ENCODE data around the gene BCL7A. TPM values are rescaled to one million over a fixed set of nuclear protein-coding genes. Genes with fewer than 3 reads are reported as not detected.

The BCL7A gene
- total and polyA plus RNA-seq, 2 donors (not counting 1 experiment from before 2014, with no cell fraction given): 71.0 to 75.9 TPM

- ATAC-seq (ENCODE audit: low read depth) (peak; percentile 39), DNase-seq (peak; percentile 70)
- Histone ChIP-seq H3K36me3 (replicated peaks in 1 of 2; ENCODE audit: control extremely low read depth in 1 of 2, control insufficient read depth in 1 of 2, extremely low read depth in 1 of 2, insufficient read depth in 2 of 2, low read length in 1 of 2) (peaks cover 1 to 31% of the 10 kb centered on the region in 2 experiments), H3K9me3 (ENCODE audit: control extremely low read depth in 1 of 3, control insufficient read depth in 2 of 3, insufficient read depth in 1 of 3, low read length in 2 of 3) (peaks cover 0 to 5% (median 0%) of the 10 kb centered on the region in 3 donors), H3K4me2 (replicated peaks; ENCODE audit: low read depth, low read length, poor library complexity, severe bottlenecking) (peak overlapping the region; percentile 36), H3K27me3 (replicated peaks in 1 of 4; ENCODE audit: control extremely low read depth in 1 of 4, control insufficient read depth in 3 of 4, insufficient read depth in 4 of 4, low read length in 3 of 4) (no peaks in the 10 kb centered on the region), H3K27ac (ENCODE audit: low read length in 2 of 2) (peak overlapping the region; percentile 18 to 70), H2AFZ (ENCODE audit: insufficient read depth, low read depth, low read length, poor library complexity, severe bottlenecking) (no peak overlapping the region), H3K4me3 (ENCODE audit: control extremely low read depth in 1 of 5, extremely low read depth in 1 of 5, insufficient read depth in 1 of 5, low read depth in 2 of 5, low read length in 4 of 5) (no peak overlapping the region), H4K20me1 (ENCODE audit: control insufficient read depth, insufficient read depth, low read length, poor library complexity, severe bottlenecking) (peaks cover 91% of the 10 kb centered on the region), H3K4me1 (ENCODE audit: control insufficient read depth in 2 of 2, insufficient read depth in 2 of 2, low read length in 2 of 2) (peaks cover 51 to 67% of the 10 kb centered on the region in 2 donors), H3K79me2 (ENCODE audit: control insufficient read depth, insufficient read depth, low read length) (peaks cover 96% of the 10 kb centered on the region), H3K9ac (ENCODE audit: low read length) (no peak overlapping the region)
- H3K27me3 Mint-ChIP-seq: no peaks in the 10 kb centered on the region
- peak overlapping the region; percentile 71 for H3K27ac Mint-ChIP-seq
- H3K4me1 Mint-ChIP-seq: peaks cover 61% of the 10 kb centered on the region
- CTCF ChIA-PET: interaction anchor here (0.7 to 4.0 kb wide), 11 partner anchors 24 to 136 kb away, joined by 3 to 18 read pairs (median 3); partner anchors contain the start of gene CFAP251
- intact Hi-C loops (cut with micrococcal nuclease): loop anchor here (5.0 kb wide), 1 partner anchor 74 kb away; no protein-coding TSS in a partner anchor
- 71% methylated on average over 15 of the region's 21 CpGs for WGBS (ENCODE audit: insufficient coverage)
- POLR2A ChIA-PET: interaction anchor here (0.5 to 1.2 kb wide), 6 partner anchors 9 to 767 kb away, joined by 3 to 5 read pairs (median 4); partner anchors contain the start of genes CFAP251 and PSMD9
- no peaks in the 10 kb centered on the region for H3K9me3 Mint-ChIP-seq (ENCODE audit: insufficient read depth)
- TF ChIP-seq CTCF (IDR thresholded peaks at IDR 0.05) (peak; percentile 81), EZH2 (IDR thresholded peaks at IDR 0.05; ENCODE audit: borderline replicate concordance, insufficient read depth, low read depth, low read length, poor library complexity, severe bottlenecking) (no peak)
- H3K4me3 Mint-ChIP-seq: peak overlapping the region; percentile 29
Observed at GRCh38 chr12:122031342-122032216, 9.9 kb downstream of the BCL7A start.

Measured in B cell (primary cell).